ENCODE measurements around the gene EXOC4.

Gene EXOC4

DNA sequence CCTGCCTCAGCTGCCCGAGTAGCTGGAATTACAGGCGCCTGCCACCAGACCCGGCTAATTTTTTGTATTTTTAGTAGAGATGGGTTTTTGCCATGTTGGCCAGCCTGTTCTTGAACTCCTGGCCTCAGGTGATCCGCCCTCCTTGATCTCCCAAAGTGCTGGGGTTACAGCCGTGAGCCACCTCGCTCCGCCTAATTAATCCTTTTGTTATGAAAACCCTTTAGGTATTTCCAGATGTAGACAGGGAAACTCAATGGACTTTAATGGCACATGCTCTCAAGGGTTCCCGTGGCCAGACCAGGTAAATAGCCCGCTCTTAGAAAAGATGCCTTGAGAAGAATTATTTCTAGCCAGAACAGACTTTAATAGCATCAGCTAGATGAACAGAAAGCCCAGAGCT is 19.7 kb upstream of the EXOC4 start:
- ChIA-PET CTCF (interaction anchor here (1.5 to 2.2 kb wide), 2 partner anchors 19 to 201 kb away, joined by 5 to 7 read pairs; partner anchors contain the start of gene EXOC4), POLR2A (no interaction called here)
- DNase-seq (ENCODE audit: extremely low spot score), result no peak
- TF ChIP-seq, protein P1, sequence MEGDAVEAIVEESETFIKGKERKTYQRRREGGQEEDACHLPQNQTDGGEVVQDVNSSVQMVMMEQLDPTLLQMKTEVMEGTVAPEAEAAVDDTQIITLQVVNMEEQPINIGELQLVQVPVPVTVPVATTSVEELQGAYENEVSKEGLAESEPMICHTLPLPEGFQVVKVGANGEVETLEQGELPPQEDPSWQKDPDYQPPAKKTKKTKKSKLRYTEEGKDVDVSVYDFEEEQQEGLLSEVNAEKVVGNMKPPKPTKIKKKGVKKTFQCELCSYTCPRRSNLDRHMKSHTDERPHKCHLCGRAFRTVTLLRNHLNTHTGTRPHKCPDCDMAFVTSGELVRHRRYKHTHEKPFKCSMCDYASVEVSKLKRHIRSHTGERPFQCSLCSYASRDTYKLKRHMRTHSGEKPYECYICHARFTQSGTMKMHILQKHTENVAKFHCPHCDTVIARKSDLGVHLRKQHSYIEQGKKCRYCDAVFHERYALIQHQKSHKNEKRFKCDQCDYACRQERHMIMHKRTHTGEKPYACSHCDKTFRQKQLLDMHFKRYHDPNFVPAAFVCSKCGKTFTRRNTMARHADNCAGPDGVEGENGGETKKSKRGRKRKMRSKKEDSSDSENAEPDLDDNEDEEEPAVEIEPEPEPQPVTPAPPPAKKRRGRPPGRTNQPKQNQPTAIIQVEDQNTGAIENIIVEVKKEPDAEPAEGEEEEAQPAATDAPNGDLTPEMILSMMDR (IDR thresholded peaks at IDR 0.05; ENCODE audit: control extremely low read depth, extremely low read depth, low read depth, missing control alignments), result no peak

- CTCF ChIA-PET, result interaction anchor here (1.4 to 5.2 kb wide), 2 partner anchors 8 to 906 kb away, joined by 3 to 20 read pairs; no protein-coding TSS in a partner anchor
- DNase-seq (ENCODE audit: extremely low spot score), result no peak
- TF ChIP-seq, protein P1 (IDR thresholded peaks at IDR 0.05; ENCODE audit: control extremely low read depth, extremely low read depth, low read depth, missing control alignments), result no peak
- POLR2A ChIA-PET, result no interaction called here
Measured at GRCh38 chr7:133234961-133235875, 17.7 kb upstream of the EXOC4 start.

DNA sequence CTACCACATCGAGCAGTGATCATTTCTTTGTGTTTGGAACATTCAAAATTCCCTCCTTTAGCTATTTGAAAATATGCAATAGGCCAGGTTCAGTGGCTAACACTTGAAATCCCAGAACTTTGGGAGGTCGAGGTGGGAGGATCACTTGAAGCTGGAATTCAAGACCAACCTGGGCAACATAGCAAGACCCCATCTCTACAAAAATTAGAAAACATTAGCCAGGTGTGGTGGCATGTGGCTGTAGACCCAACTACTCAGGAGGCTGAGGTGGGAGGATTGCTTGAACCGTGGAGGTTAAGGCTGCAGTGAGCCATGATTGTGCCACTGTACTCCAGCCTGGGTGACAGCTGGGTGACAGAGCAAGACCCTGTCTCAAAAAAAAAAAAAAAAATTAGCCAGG is 15.3 kb upstream of the EXOC4 start:
- CTCF ChIA-PET, result interaction anchor here (1.5 to 5.2 kb wide), 4 partner anchors 8 to 123 kb away, joined by 3 to 20 read pairs (median 6); no protein-coding TSS in a partner anchor
- no peak for DNase-seq (ENCODE audit: extremely low spot score)
- POLR2A ChIA-PET, result no interaction called here
- TF ChIP-seq, protein P1 (IDR thresholded peaks at IDR 0.05; ENCODE audit: control extremely low read depth, extremely low read depth, low read depth, missing control alignments), result no peak

DNA sequence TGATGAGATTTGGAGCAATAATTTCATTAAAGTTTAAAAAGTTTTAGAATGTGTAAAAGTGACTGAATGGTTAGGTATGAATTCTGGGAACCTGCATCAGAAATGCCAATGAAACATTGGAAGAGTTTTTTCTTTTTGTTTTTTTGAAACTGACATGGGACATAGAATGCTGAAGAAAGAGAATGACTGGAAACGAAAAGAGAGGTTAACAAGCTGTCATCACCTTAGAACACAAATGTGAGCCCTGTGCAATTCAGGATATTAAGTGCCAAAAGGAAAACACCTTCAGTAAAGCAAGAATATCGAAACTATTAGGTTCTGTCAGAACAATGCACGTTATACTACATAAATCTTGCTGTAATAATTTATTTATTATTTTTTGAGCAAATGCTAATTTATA is 12.6 kb upstream of the EXOC4 start:
- no peak for DNase-seq (ENCODE audit: extremely low spot score)
- TF ChIP-seq, protein P1 (IDR thresholded peaks at IDR 0.05; ENCODE audit: control extremely low read depth, extremely low read depth, low read depth, missing control alignments), result no peak
- CTCF ChIA-PET, result interaction anchor here (5.2 kb wide), 1 partner anchor 14 kb away, joined by 20 read pairs; no protein-coding TSS in a partner anchor
- POLR2A ChIA-PET, result no interaction called here

GRCh38 chr7:133246558-133246957 is 6.3 kb upstream of the EXOC4 start:
- ChIA-PET POLR2A (no interaction called here), CTCF (interaction anchor here (0.7 to 1.2 kb wide), 4 partner anchors 9 to 203 kb away, joined by 3 to 6 read pairs (median 3); no protein-coding TSS in a partner anchor)
- TF ChIP-seq, protein P1 (IDR thresholded peaks at IDR 0.05; ENCODE audit: control extremely low read depth, extremely low read depth, low read depth, missing control alignments), result no peak
- no peak for DNase-seq (ENCODE audit: extremely low spot score)

DNA sequence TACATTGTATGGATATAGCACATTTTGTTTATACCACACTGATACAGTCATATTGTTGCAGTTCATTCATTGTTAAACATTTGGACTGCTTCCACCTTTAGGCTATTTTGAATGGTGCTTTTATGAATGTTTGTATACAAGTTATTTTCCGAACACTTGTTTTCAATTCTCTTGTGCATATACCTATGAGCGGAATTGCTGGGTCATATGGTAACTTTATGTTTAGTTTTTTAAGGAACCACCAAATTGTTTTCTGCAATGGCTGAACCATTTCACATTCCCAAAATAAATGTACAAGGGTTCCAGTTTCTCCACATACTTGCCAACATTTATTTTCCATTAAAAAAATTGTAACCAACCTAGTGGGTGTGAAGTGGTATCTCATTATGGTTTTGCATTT is 4.0 kb upstream of the EXOC4 start:
- no peak for DNase-seq (ENCODE audit: extremely low spot score)
- ChIA-PET POLR2A (no interaction called here), CTCF (no interaction called here)
- TF ChIP-seq, protein P1 (IDR thresholded peaks at IDR 0.05; ENCODE audit: control extremely low read depth, extremely low read depth, low read depth, missing control alignments), result no peak

Measured in GM10248 (cell line).